HepG2 (cell line): ENCODE measurements around the gene AP4E1. TPM values are rescaled to one million over a fixed set of nuclear protein-coding genes. Genes with fewer than 3 reads are reported as not detected.

Source experiments
- ATAC-seq: fragments of 200-7000 bp; cut with Tn5 transposase; 3 replicates; pipeline ENCODE4 v1.9.1; 2020; ENCODE audit warnings: mild to moderate bottlenecking, moderate library complexity
- BruUV-seq: library from RNA; stranded (reverse); fragments of 400-500 nt; replicated peaks from 2 replicates; lab custom pipeline; 2021; lab: Mats Ljungman, UMichigan
- CTCF ChIA-PET: fragments of 300-600 bp; formaldehyde crosslinking; extraction: SDS; loops from one replicate; lab custom pipeline; 2021; ENCODE audit warnings: low total read pairs, inconsistent platforms, low intra/inter-chr PET ratio; lab: Yijun Ruan, JAX
- POLR2A ChIA-PET: fragments of 350-600 bp; sonication (Branson Sonifier 250); formaldehyde crosslinking; loops from one replicate; lab custom pipeline; 2020; ENCODE audit warnings: antibody characterized with exemption, inconsistent platforms; lab: Yijun Ruan, JAX
- DNase-seq: peaks from one replicate; pipeline ENCODE4 v3.0.0-alpha.2; 2015; ENCODE audit warnings: low spot score
- FAIRE-seq: peaks from 3 replicates; lab custom pipeline; 2011; peaks lifted over from hg19 to GRCh38; lab: Jason Lieb, UNC
- H2AFZ ChIP-seq: one replicate; pipeline ENCODE4 v1.6.1; 2011; ENCODE audit warnings: low read length, inconsistent platforms
- H3K27ac ChIP-seq: fragments of 300-600 bp; 3 replicates; pipeline ENCODE4 v1.8.0; 2011; ENCODE audit warnings: mixed run types, mild to moderate bottlenecking, mixed read lengths, low read length, inconsistent platforms; ENCODE audit not compliant: insufficient read depth; ENCODE audit errors: extremely low read length
- H3K27me3 ChIP-seq, 2 experiments: fragments of 200-600 bp in 1 of 2; 2 replicates in 1 of 2; 3 replicates in 1 of 2; pipeline versions ENCODE4 v1.6.0 to v1.8.0; 2011; ENCODE audit warnings: low read length in 2 of 2, mild to moderate bottlenecking in 2 of 2, moderate library complexity in 2 of 2, inconsistent platforms in 1 of 2; ENCODE audit not compliant: insufficient read depth in 2 of 2, control insufficient read depth in 1 of 2
- H3K36me3 ChIP-seq, 2 experiments: fragments of 200-600 bp in 1 of 2; replicated peaks in 1 of 2; 2 replicates in 1 of 2; 3 replicates in 1 of 2; pipeline versions ENCODE4 v1.5.1 to v1.8.0; 2011; ENCODE audit warnings: low read length in 2 of 2, inconsistent platforms in 1 of 2; ENCODE audit not compliant: insufficient read depth in 2 of 2, control insufficient read depth in 1 of 2
- H3K4me1 ChIP-seq: 2 replicates; pipeline ENCODE4 v1.5.1; 2012; ENCODE audit warnings: low read length, inconsistent platforms; ENCODE audit not compliant: insufficient read depth
- H3K4me2 ChIP-seq: 2 replicates; pipeline ENCODE4 v1.6.0; 2011; ENCODE audit warnings: low read depth, low read length, inconsistent platforms
- H3K4me3 ChIP-seq, 3 experiments: fragments of 200-600 bp in 1 of 3; sonication (generic), shearing (Covaris generic) in 1 of 3; replicated peaks in 1 of 3; 2 replicates each; pipeline ENCODE4 v1.5.1; 2011 to 2016; ENCODE audit warnings: low read length in 3 of 3, inconsistent platforms in 2 of 3, low read depth in 2 of 3, mild to moderate bottlenecking in 2 of 3, control low read depth in 1 of 3, mixed read lengths in 1 of 3; ENCODE audit not compliant: insufficient read depth in 1 of 3
- H3K79me2 ChIP-seq: one replicate; pipeline ENCODE4 v1.6.1; 2011; ENCODE audit warnings: low read length, inconsistent platforms; ENCODE audit not compliant: insufficient read depth
- H3K9ac ChIP-seq: 2 replicates; pipeline ENCODE4 v1.6.0; 2011; ENCODE audit warnings: mild to moderate bottlenecking, low read depth, low read length, inconsistent platforms; ENCODE audit not compliant: insufficient read depth
- H3K9me3 ChIP-seq: 2 replicates; pipeline ENCODE4 v1.5.1; 2012; ENCODE audit warnings: mild to moderate bottlenecking, low read length
- H4K20me1 ChIP-seq: 2 replicates; pipeline ENCODE4 v1.6.0; 2011; ENCODE audit warnings: inconsistent platforms, mild to moderate bottlenecking, low read length, moderate library complexity; ENCODE audit not compliant: insufficient read depth
- HOXA9 ChIP-seq: sonication (generic); formaldehyde crosslinking; IDR thresholded peaks from 2 replicates; pipeline ENCODE4 v1.8.1; 2022; ENCODE audit warnings: missing genetic modification reagents, mild to moderate bottlenecking, moderate library complexity, borderline replicate concordance
- MAZ ChIP-seq, 2 experiments: sonication (generic) in 1 of 2; formaldehyde crosslinking in 1 of 2; IDR thresholded peaks; 2 replicates each; pipeline versions ENCODE4 v1.5.0 to v1.6.1; 2012 to 2020; ENCODE audit warnings: low read depth in 2 of 2, mild to moderate bottlenecking in 2 of 2, borderline replicate concordance in 1 of 2, improper control_type of control experiment in 1 of 2, low read length in 1 of 2, missing genetic modification reagents in 1 of 2, moderate library complexity in 1 of 2
- REL ChIP-seq: sonication (generic); formaldehyde crosslinking; conservative IDR thresholded peaks from 2 replicates; pipeline ENCODE4 v1.8.0; 2022; ENCODE audit warnings: mild to moderate bottlenecking, missing genetic modification reagents, moderate library complexity
- SP1 ChIP-seq, 2 experiments: fragments of 450-650 bp in 1 of 2; sonication (generic) in 1 of 2; formaldehyde crosslinking in 1 of 2; IDR thresholded peaks; 2 replicates each; pipeline versions ENCODE4 v1.4.0 to v1.6.1; 2016 to 2020; ENCODE audit warnings: missing genetic modification reagents in 1 of 2
- SYNCRIP ChIP-seq: fragments of 200-400 bp; formaldehyde crosslinking; IDR thresholded peaks from 2 replicates; pipeline ENCODE4 v1.6.1; 2018; ENCODE audit warnings: mild to moderate bottlenecking, low read depth, low read length; ENCODE audit not compliant: insufficient read depth
- ZNF263 ChIP-seq: sonication (generic); formaldehyde crosslinking; IDR thresholded peaks from 2 replicates; pipeline ENCODE4 v1.4.0; 2020; ENCODE audit warnings: missing genetic modification reagents
- WGBS: methylation state at CpG from one replicate; pipeline ENCODE4 v1.1.6; 2017; ENCODE audit warnings: low lambda C conversion rate; 5-methylcytosine and 5-hydroxymethylcytosine counted together
- in situ Hi-C: cut with HindIII; loops from 2 replicates; pipeline ENCODE4 v1.10.0; 2017; ENCODE audit warnings: low pct_unique_long_range_greater_than_20kb; ENCODE audit not compliant: extremely low pct_ligation_motif_present
- intact Hi-C: fragments of 100-400 bp; cut with micrococcal nuclease; formaldehyde crosslinking; loops from one replicate; pipeline ENCODE4 v1.10.0; 2022; ENCODE audit not compliant: unreplicated experiment
- polyA plus RNA-seq, 8 experiments: library from polyadenylated mRNA; depleted of rRNA in 3 of 8; stranded (reverse) in 7 of 8; unstranded in 1 of 8; fragments of >200 nt; fragmentation: Illumina TruSeq in 4 of 8; extraction: Trizol in 4 of 8; gene quantifications; 2 replicates each; pipeline versions ENCODE4 v1.2.1 to v1.2.3, GENCODE V29; 2011 to 2016; ENCODE audit warnings: low read depth in 4 of 8, missing spikeins in 1 of 8, mixed read lengths in 1 of 8; ENCODE audit not compliant: insufficient read depth in 1 of 8
- total RNA-seq, 5 experiments: library from RNA; depleted of rRNA; stranded (reverse); fragments of >200 nt; fragmentation: Illumina TruSeq; extraction: Trizol; gene quantifications; 2 replicates each; pipeline ENCODE4 v1.2.3, GENCODE V29; 2016; ENCODE audit warnings: low read depth in 1 of 5
- TF ChIP-seq, protein P1 (sequence below): sonication (generic); formaldehyde crosslinking; IDR thresholded peaks from 2 replicates; pipeline ENCODE4 v1.4.0; 2020; ENCODE audit warnings: mild to moderate bottlenecking, missing genetic modification reagents
- TF ChIP-seq, protein P2 (sequence below): sonication (generic); formaldehyde crosslinking; IDR thresholded peaks from 2 replicates; pipeline ENCODE4 v1.9.0; 2021; ENCODE audit warnings: missing genetic modification reagents, mild to moderate bottlenecking, borderline replicate concordance
- TF ChIP-seq, protein P3 (sequence below): sonication (generic); formaldehyde crosslinking; IDR thresholded peaks from 2 replicates; pipeline ENCODE4 v1.5.1; 2020; ENCODE audit warnings: mild to moderate bottlenecking, missing genetic modification reagents, borderline replicate concordance

AP4E1 gene
- total and polyA plus RNA-seq, 2 of the 13 experiments (the other 11 are each of a cell fraction or from before 2014, with no cell fraction given): 2.2 to 7.8 TPM

DNA sequence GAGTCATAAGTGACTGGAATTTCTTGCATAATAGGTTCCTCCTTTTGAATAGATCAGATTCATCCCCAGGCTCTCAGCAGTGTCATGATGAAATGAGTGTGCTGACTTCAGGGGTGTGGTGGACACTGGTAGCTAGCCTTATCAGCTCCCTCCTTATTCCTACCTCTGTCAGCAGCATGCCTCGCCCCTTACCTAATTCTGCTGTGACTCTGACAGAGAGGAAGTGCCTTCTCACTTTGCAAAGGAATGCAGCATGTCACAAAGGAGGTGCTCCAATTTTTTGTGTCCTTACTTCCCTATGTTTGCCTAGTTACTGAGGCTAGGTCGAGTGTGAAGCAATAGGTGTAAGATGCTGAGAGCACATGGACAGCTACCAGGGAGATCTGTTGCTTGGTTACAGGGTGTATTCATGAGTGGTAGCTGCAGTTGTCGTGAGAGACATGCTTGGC is 95.6 kb downstream of the AP4E1 start (continued):
- TF ChIP-seq, protein P1, sequence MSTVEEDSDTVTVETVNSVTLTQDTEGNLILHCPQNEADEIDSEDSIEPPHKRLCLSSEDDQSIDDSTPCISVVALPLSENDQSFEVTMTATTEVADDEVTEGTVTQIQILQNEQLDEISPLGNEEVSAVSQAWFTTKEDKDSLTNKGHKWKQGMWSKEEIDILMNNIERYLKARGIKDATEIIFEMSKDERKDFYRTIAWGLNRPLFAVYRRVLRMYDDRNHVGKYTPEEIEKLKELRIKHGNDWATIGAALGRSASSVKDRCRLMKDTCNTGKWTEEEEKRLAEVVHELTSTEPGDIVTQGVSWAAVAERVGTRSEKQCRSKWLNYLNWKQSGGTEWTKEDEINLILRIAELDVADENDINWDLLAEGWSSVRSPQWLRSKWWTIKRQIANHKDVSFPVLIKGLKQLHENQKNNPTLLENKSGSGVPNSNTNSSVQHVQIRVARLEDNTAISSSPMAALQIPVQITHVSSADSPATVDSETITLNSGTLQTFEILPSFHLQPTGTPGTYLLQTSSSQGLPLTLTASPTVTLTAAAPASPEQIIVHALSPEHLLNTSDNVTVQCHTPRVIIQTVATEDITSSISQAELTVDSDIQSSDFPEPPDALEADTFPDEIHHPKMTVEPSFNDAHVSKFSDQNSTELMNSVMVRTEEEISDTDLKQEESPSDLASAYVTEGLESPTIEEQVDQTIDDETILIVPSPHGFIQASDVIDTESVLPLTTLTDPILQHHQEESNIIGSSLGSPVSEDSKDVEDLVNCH: no peak

DNA sequence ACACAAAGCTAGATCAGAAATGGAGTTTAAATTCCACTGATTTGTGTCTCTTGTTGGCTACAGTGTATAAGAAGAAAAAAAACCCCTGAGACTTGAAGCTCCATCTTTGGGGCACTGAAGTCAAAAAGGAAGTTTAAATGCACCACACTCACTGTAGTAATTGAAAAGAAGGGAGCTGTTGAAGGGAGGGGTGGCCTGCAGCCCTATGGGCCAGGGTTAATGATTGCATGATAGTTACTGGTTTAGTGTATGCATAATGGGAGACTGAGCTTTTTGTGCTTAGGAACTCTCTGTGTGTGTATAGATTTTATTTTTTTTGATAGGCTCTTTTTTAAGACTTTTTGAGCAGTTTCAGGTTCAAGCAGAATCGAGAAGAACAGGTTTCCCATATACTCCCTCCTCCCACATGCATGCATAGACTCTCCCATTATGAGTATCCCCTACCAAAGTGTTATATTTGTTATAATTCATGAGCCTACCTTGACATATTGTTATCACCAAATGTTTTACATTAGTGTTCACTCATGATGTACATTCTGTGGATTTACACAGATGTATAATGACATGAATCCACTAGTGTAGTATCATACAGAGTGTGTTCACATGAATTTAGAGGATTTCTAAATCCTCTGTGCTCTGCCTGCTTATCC is 98.0 kb downstream of the AP4E1 start:
- Histone ChIP-seq H3K79me2 (no peaks in the 10 kb centered on the region), H3K4me2 (no peak overlapping the region), H3K4me1 (no peaks in the 10 kb centered on the region), H2AFZ (no peak overlapping the region), H4K20me1 (no peaks in the 10 kb centered on the region), H3K4me3 (no peak overlapping the region), H3K27me3 (no peaks in the 10 kb centered on the region), H3K36me3 (peaks cover 0 to 5% of the 10 kb centered on the region in 2 experiments; a peak in 1 of 5 replicates), H3K27ac (no peak overlapping the region), H3K9me3 (no peaks in the 10 kb centered on the region), H3K9ac (no peak overlapping the region)
- no TSS peak for BruUV-seq
- DNase-seq (no peak), FAIRE-seq (no peak), ATAC-seq (peak; percentile 65)
- WGBS: 69% methylated on average over 1 of the region's 1 CpG
- CTCF ChIA-PET: no interaction called here
- POLR2A ChIA-PET: no interaction called here
- in situ Hi-C loops: no loop called here
- intact Hi-C loops: no loop called here
- TF ChIP-seq ZNF263 (CRISPR knock-in tag) (no peak), MAZ (IDR thresholded peaks at IDR 0.05; ENCODE audit: borderline replicate concordance, low read depth, low read length) (no peak), MAZ (CRISPR knock-in tag; IDR thresholded peaks at IDR 0.05; ENCODE audit: low read depth) (no peak), SP1 (IDR thresholded peaks at IDR 0.05) (no peak), SP1 (CRISPR knock-in tag; IDR thresholded peaks at IDR 0.05) (no peak), SYNCRIP (no peak), REL (CRISPR knock-in tag) (no peak), HOXA9 (CRISPR knock-in tag) (no peak)
- TF ChIP-seq, protein P2, sequence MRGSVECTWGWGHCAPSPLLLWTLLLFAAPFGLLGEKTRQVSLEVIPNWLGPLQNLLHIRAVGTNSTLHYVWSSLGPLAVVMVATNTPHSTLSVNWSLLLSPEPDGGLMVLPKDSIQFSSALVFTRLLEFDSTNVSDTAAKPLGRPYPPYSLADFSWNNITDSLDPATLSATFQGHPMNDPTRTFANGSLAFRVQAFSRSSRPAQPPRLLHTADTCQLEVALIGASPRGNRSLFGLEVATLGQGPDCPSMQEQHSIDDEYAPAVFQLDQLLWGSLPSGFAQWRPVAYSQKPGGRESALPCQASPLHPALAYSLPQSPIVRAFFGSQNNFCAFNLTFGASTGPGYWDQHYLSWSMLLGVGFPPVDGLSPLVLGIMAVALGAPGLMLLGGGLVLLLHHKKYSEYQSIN (CRISPR knock-in tag): no peak
- TF ChIP-seq, protein P3, sequence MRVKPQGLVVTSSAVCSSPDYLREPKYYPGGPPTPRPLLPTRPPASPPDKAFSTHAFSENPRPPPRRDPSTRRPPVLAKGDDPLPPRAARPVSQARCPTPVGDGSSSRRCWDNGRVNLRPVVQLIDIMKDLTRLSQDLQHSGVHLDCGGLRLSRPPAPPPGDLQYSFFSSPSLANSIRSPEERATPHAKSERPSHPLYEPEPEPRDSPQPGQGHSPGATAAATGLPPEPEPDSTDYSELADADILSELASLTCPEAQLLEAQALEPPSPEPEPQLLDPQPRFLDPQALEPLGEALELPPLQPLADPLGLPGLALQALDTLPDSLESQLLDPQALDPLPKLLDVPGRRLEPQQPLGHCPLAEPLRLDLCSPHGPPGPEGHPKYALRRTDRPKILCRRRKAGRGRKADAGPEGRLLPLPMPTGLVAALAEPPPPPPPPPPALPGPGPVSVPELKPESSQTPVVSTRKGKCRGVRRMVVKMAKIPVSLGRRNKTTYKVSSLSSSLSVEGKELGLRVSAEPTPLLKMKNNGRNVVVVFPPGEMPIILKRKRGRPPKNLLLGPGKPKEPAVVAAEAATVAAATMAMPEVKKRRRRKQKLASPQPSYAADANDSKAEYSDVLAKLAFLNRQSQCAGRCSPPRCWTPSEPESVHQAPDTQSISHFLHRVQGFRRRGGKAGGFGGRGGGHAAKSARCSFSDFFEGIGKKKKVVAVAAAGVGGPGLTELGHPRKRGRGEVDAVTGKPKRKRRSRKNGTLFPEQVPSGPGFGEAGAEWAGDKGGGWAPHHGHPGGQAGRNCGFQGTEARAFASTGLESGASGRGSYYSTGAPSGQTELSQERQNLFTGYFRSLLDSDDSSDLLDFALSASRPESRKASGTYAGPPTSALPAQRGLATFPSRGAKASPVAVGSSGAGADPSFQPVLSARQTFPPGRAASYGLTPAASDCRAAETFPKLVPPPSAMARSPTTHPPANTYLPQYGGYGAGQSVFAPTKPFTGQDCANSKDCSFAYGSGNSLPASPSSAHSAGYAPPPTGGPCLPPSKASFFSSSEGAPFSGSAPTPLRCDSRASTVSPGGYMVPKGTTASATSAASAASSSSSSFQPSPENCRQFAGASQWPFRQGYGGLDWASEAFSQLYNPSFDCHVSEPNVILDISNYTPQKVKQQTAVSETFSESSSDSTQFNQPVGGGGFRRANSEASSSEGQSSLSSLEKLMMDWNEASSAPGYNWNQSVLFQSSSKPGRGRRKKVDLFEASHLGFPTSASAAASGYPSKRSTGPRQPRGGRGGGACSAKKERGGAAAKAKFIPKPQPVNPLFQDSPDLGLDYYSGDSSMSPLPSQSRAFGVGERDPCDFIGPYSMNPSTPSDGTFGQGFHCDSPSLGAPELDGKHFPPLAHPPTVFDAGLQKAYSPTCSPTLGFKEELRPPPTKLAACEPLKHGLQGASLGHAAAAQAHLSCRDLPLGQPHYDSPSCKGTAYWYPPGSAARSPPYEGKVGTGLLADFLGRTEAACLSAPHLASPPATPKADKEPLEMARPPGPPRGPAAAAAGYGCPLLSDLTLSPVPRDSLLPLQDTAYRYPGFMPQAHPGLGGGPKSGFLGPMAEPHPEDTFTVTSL (CRISPR knock-in tag): no peak
